Measurements from ENCODE around the gene RPL36.

DNA sequence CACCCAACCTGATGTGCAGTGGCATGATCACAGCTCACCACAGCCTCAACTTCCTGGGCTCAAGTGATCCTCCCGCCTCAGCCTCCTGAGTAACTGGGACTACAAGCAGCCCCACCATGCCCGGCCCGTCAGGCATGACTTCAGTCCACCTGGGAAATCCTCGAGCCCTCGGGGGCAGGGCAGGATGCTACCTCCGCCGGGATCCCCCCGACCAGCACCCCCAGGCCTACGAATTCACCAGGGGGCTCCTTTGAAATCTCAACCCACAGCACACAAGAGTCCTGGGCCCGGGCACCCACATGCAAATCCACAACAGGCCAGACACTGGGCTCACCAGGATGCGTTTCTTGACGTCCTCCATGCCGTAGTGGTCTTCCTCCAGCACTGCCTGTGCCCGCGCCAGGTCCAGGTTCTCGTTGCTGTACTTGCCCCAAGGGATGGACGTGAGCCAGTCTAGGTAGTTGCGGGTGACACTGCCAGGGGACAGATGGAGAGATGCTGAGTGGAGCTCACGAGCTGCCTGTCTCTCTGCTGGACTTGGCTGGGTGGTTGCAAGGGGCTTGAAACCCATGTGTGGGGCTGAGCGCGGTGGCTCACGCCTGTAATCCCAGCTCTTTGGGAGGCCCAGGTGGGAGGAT lies 10.5 kb downstream of the RPL36 start:
- TF ChIP-seq EZH2 (IDR thresholded peaks at IDR 0.05): no peak
- TF ChIP-seq CTCF (IDR thresholded peaks at IDR 0.05 in 2 of 3, conservative IDR thresholded peaks at IDR 0.05 in 1 of 3; ENCODE audit: borderline replicate concordance in 1 of 3, insufficient read depth in 1 of 3, low read depth in 2 of 3, low read length in 2 of 3): no peak

Measured in HCT116 (cell line).